Duodenal mucosa (tissue), 2 donors: ENCODE measurements around the gene SIK1.

Experiments
- H3K27ac ChIP-seq: one replicate; pipeline ENCODE4 v1.7.0; 2013; ENCODE audit warnings: low read depth, low read length
- H3K27me3 ChIP-seq, 2 donors: one replicate each; pipeline ENCODE4 v1.7.0; 2013; ENCODE audit warnings: low read length in 2 of 2, control low read depth in 1 of 2; ENCODE audit not compliant: insufficient read depth in 2 of 2, control insufficient read depth in 1 of 2
- H3K36me3 ChIP-seq, 2 donors: one replicate each; pipeline ENCODE4 v1.7.0; 2013; ENCODE audit warnings: low read length in 2 of 2, control low read depth in 1 of 2; ENCODE audit not compliant: insufficient read depth in 2 of 2, control insufficient read depth in 1 of 2
- H3K4me1 ChIP-seq, 2 donors: one replicate each; pipeline ENCODE4 v1.7.0; 2013; ENCODE audit warnings: low read length in 2 of 2, control low read depth in 1 of 2; ENCODE audit not compliant: insufficient read depth in 2 of 2, control insufficient read depth in 1 of 2
- H3K4me3 ChIP-seq, 2 donors: one replicate each; pipeline ENCODE4 v1.7.0; 2013; ENCODE audit warnings: low read length in 2 of 2, low read depth in 1 of 2
- H3K9ac ChIP-seq, 2 donors: one replicate each; pipeline ENCODE4 v1.7.0; 2013; ENCODE audit warnings: low read length in 2 of 2, low read depth in 1 of 2
- H3K9me3 ChIP-seq, 2 donors: one replicate each; pipeline ENCODE4 v1.7.0; 2013; ENCODE audit warnings: low read length in 2 of 2, control low read depth in 1 of 2; ENCODE audit not compliant: control insufficient read depth in 1 of 2

The SIK1 gene

DNA sequence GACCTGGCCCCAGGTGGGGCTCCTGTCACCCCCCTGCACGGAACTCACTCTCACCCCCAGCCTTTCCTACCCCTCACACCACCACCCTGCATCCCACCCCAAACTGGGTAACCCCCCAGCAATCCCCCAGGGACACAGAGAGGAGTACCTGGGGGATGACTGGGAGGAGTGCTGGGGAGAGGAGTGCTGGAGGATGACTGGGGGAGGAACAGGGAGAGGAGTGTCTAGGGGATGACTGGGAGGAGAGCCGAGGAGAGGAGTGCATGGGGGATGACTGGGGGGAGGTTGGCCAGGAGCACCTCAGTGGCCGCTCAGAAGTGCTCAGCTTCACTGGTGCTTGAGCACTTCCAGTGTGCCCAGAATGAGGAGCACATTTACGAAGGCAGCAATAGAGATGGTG, 59.1 kb downstream of the SIK1 start:
- Histone ChIP-seq H3K9me3 (no peaks in the 10 kb centered on the region), H3K27me3 (no peaks in the 10 kb centered on the region), H3K4me1 (peaks cover 0 to 8% of the 10 kb centered on the region in 2 donors), H3K4me3 (no peak overlapping the region), H3K36me3 (no peaks in the 10 kb centered on the region), H3K27ac (no peak overlapping the region), H3K9ac (no peak overlapping the region)

DNA sequence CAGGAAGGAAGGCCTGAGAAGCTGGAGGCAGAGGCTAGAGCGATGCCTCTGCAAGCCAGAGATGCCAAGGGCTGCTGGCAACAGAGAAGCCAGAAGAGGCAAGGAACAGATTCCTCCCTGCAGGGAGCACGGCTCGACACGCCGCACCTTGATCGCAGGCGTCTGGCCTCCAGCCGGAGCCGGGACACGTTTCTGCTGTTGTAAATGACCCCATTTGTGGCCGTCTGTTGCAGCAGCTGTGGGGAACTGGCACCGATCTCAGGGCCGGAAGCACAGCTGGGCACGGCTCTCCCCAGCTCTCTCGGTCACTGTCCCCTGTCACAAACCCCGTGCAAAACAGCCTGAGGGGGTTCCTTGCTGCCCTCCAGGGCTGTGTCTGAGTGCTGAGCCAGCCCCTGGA, 59.6 kb downstream of the SIK1 start:
- H3K9ac ChIP-seq = no peak overlapping the region
- no peaks in the 10 kb centered on the region for H3K27me3 ChIP-seq
- no peaks in the 10 kb centered on the region for H3K9me3 ChIP-seq
- H3K27ac ChIP-seq = no peak overlapping the region
- peaks cover 0 to 13% of the 10 kb centered on the region in 2 donors for H3K4me1 ChIP-seq
- H3K4me3 ChIP-seq = no peak overlapping the region
- H3K36me3 ChIP-seq = no peaks in the 10 kb centered on the region

DNA sequence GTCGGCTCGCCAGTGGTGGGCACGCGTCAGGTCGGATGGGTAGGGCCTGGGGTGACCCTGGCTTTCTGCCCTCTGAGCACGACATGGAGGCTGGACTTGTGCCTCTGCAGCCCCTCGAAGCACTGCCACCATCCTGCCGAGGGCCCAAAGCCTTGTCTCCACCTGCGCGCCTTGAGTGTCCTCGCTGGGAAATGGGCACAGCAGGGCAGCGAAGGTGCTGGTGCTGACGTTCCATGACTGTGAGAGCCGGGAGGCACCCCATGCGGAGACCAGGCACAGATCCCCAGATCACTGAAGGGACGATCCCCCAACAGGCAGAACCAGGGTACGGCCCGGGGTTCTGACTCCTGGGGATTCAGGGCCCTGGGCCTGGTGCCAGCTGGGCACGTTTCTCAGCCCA, 60.3 kb downstream of the SIK1 start:
- no peaks in the 10 kb centered on the region for H3K36me3 ChIP-seq
- peaks cover 0 to 18% of the 10 kb centered on the region in 2 donors for H3K4me1 ChIP-seq
- H3K9me3 ChIP-seq = no peaks in the 10 kb centered on the region
- H3K9ac ChIP-seq = no peak overlapping the region
- H3K4me3 ChIP-seq = no peak overlapping the region
- no peaks in the 10 kb centered on the region for H3K27me3 ChIP-seq
- no peak overlapping the region for H3K27ac ChIP-seq

DNA sequence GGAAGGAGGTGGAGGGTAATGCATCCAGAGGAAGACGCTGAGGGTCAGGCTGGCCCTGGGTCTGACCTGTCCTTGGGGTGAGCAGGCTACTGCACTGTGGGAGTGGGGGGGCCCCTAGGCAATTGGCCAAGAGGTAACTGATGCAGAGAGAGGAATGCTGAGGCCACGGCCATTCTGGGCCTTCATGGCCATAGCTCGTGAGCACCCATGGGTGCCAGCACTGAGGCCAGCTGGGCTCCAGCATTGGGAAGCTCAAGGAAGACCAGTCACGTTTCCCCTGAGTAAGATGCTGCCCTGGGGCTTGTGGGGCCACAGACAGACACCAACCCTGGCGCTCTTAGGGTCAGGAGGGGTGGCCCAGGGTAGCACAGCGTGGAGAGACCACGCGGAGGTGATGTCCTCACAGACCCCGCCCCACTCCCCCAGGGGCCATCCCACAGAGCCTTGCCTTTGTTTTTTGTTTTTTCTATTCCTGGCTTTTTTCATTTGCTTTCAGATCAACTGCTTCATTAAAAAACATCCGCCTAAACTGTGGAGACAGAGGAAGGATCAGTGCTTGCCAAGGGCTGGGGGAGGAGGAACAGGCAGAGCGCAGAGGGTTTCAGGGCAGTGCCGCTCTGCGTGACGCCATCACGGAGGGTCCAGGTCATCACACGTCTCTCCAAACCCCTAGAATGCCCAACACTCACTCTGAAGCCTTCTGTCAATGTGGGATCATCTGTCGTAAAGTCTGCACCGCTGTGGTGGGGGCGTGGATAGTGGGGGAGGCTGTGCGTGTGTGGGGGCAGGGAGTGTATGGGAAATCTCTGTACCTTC, 61.1 kb downstream of the SIK1 start:
- Histone ChIP-seq H3K9ac (no peak overlapping the region), H3K9me3 (no peaks in the 10 kb centered on the region), H3K27ac (no peak overlapping the region), H3K4me3 (no peak overlapping the region), H3K4me1 (peaks cover 6 to 18% of the 10 kb centered on the region in 2 donors), H3K27me3 (no peaks in the 10 kb centered on the region), H3K36me3 (no peaks in the 10 kb centered on the region)

DNA sequence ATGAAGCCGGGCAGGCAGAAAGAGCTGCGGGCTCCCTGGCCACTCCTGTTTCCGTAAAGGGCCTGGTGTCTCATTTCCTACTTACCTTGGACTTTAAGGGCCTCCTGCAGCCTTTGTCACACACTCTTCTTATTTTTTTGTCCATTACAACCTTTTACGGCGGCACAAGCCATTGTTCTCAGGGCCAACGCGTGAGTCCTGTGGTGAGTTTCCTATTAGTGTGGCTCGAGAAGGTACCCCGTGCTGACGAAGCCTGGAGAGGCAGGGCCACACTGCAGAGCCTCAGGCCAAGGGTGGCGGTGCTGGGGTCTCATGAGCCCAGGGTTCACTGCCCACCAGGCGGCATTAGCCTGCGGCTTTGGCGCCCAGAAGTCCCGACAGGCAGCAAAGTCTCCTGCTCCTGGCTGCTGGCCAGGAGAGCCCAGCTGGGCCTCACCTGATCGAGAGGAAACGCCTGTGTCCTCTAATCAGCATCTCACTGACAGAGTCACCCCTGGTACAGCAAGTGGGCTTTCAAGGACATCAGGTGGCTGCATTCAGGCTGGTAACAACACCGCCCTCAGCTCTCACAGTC, 62.0 kb downstream of the SIK1 start:
- no peaks in the 10 kb centered on the region for H3K27me3 ChIP-seq

More for the DNA sequence above, 62.0 kb downstream of the SIK1 start:
- no peak overlapping the region for H3K4me3 ChIP-seq
- H3K9ac ChIP-seq = no peak overlapping the region
- no peak overlapping the region for H3K27ac ChIP-seq
- no peaks in the 10 kb centered on the region for H3K36me3 ChIP-seq
- no peaks in the 10 kb centered on the region for H3K9me3 ChIP-seq
- peaks cover 7 to 18% of the 10 kb centered on the region in 2 donors for H3K4me1 ChIP-seq
